Loucy (cell line): ENCODE measurements around the gene ADAMTSL2.

Experiments
- CTCF ChIP-seq: fragments of 200-600 bp; sonication (generic); conservative IDR thresholded peaks from 2 replicates; pipeline ENCODE4 v1.5.1; 2014; ENCODE audit warnings: mild to moderate bottlenecking, antibody characterized with exemption, low read length
- EZH2phosphoT487 ChIP-seq: fragments of 200-600 bp; IDR thresholded peaks from 2 replicates; pipeline ENCODE4 v1.6.1; 2018; ENCODE audit warnings: antibody characterized with exemption, mild to moderate bottlenecking, moderate library complexity, borderline replicate concordance

- TF ChIP-seq CTCF, result no peak
- TF ChIP-seq EZH2phosphoT487, result no peak
These were observed 42.2 kb upstream of the ADAMTSL2 start for GRCh38 chr9:133492061-133493021.
